Adrenal gland (tissue), 5 donors: ENCODE results near the gene ACE.

Experiments used
- POLR2A ChIP-seq, 2 donors: fragments of 450-650 bp; IDR thresholded peaks; one replicate each; pipeline ENCODE4 v1.6.1; 2017; ENCODE audit warnings: antibody characterized with exemption in 2 of 2, mild to moderate bottlenecking in 2 of 2, moderate library complexity in 1 of 2
- TF ChIP-seq, protein P1 (sequence below), 6 experiments: fragments of 450-650 bp in 4 of 6; fragments of 200-600 bp in 2 of 6; sonication (generic) in 1 of 6; IDR thresholded peaks; 1 replicate in 5 of 6; 2 replicates in 1 of 6; pipeline versions ENCODE4 v1.5.1 to v1.8.0; 2016 to 2021; ENCODE audit warnings: antibody characterized with exemption in 6 of 6, mild to moderate bottlenecking in 2 of 6, moderate library complexity in 1 of 6
- donor health status: DM: no; HTN: no; CAD: no.

- TF ChIP-seq, protein P1, sequence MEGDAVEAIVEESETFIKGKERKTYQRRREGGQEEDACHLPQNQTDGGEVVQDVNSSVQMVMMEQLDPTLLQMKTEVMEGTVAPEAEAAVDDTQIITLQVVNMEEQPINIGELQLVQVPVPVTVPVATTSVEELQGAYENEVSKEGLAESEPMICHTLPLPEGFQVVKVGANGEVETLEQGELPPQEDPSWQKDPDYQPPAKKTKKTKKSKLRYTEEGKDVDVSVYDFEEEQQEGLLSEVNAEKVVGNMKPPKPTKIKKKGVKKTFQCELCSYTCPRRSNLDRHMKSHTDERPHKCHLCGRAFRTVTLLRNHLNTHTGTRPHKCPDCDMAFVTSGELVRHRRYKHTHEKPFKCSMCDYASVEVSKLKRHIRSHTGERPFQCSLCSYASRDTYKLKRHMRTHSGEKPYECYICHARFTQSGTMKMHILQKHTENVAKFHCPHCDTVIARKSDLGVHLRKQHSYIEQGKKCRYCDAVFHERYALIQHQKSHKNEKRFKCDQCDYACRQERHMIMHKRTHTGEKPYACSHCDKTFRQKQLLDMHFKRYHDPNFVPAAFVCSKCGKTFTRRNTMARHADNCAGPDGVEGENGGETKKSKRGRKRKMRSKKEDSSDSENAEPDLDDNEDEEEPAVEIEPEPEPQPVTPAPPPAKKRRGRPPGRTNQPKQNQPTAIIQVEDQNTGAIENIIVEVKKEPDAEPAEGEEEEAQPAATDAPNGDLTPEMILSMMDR (IDR thresholded peaks at IDR 0.05) = no peak
- TF ChIP-seq POLR2A (IDR thresholded peaks at IDR 0.05) = no peak
These were observed 29.8 kb downstream of the ACE start for GRCh38 chr17:63506627-63507026.
